Coronary artery (tissue), 2 donors: ENCODE data around the gene SCAF11.

Experiments
- DNase-seq: peaks from one replicate; pipeline ENCODE4 v3.0.0-alpha.2; 2017; ENCODE audit warnings: low spot score
- H3K27ac ChIP-seq, 2 donors: fragments of 200-600 bp; sonication (generic); one replicate each; pipeline ENCODE4 v1.5.1; 2016 to 2019
- H3K4me3 ChIP-seq: fragments of 200-600 bp; sonication (generic); 2 replicates; pipeline ENCODE4 v1.5.1; 2016; ENCODE audit warnings: mild to moderate bottlenecking, moderate library complexity
- TF ChIP-seq, protein P1 (sequence below): fragments of 200-600 bp; sonication (generic); IDR thresholded peaks from one replicate; pipeline ENCODE4 v1.5.1; 2019; ENCODE audit warnings: antibody characterized with exemption

Gene SCAF11

GRCh38 chr12:45878630-45879255 is 111.6 kb downstream of the SCAF11 start:
- H3K27ac ChIP-seq: no peak overlapping the region
- H3K4me3 ChIP-seq: no peak overlapping the region
- TF ChIP-seq, protein P1, sequence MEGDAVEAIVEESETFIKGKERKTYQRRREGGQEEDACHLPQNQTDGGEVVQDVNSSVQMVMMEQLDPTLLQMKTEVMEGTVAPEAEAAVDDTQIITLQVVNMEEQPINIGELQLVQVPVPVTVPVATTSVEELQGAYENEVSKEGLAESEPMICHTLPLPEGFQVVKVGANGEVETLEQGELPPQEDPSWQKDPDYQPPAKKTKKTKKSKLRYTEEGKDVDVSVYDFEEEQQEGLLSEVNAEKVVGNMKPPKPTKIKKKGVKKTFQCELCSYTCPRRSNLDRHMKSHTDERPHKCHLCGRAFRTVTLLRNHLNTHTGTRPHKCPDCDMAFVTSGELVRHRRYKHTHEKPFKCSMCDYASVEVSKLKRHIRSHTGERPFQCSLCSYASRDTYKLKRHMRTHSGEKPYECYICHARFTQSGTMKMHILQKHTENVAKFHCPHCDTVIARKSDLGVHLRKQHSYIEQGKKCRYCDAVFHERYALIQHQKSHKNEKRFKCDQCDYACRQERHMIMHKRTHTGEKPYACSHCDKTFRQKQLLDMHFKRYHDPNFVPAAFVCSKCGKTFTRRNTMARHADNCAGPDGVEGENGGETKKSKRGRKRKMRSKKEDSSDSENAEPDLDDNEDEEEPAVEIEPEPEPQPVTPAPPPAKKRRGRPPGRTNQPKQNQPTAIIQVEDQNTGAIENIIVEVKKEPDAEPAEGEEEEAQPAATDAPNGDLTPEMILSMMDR: no peak
- no peak for DNase-seq

DNA sequence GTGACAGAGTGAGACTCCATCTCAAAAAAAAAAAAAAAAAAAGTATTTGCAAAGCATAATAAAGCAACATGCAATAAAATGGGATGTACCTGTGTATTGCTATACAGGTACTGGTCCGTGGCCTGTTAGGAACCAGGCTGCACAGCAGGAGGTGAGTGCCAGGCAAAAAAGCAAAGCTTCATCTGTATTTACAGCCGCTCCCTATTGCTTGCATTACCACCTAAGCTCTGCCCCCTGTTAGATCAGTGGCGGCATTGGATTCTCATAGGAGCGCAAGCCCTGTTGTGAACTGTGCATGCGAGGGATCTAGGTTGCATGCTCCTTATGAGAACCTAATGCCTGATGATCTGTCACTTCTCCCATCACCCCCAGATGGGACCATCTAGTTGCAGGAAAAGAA is 113.3 kb downstream of the SCAF11 start:
- no peak for DNase-seq
- TF ChIP-seq, protein P1: no peak
- H3K27ac ChIP-seq: no peak overlapping the region

DNA sequence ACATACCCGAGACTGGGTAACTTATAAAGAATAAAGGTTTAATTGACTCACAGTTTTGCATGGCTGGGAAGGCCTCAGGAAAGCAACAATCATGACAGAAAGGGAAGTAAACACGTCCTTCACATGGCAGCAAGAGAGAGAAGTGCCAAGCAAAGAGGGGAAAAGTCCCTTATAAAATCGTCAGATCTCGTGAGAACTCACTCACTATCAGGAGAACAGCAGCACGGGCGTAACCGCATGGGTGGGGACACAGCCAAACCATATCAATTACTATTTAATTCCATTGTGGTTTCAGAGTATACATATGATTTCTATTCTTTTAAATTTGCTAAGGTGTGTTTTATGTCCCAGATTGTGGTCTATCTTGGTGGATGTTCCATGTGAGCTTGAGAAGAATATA is 117.9 kb downstream of the SCAF11 start:
- H3K4me3 ChIP-seq: no peak overlapping the region
- no peak for DNase-seq
- no peak overlapping the region for H3K27ac ChIP-seq
- TF ChIP-seq, protein P1: no peak

More for the DNA sequence above, 113.3 kb downstream of the SCAF11 start:
- H3K4me3 ChIP-seq: no peak overlapping the region
